PC-9 (cell line): ENCODE data around the gene PXDN.

ENCODE experiments used
- CTCF ChIP-seq: fragments of 200-600 bp; sonication (generic); conservative IDR thresholded peaks from 2 replicates; pipeline ENCODE4 v1.6.1; 2017; ENCODE audit warnings: mixed run types, antibody characterized with exemption, mild to moderate bottlenecking, moderate library complexity
- EZH2 ChIP-seq: fragments of 200-600 bp; sonication (generic); IDR thresholded peaks from 2 replicates; pipeline ENCODE4 v1.8.0; 2017; ENCODE audit warnings: antibody characterized with exemption, low read depth

- no peak for TF ChIP-seq CTCF
- TF ChIP-seq EZH2, result no peak
Observed at GRCh38 chr2:1674276-1674675, 70.0 kb downstream of the PXDN start.
